ENCODE results near the gene SEMA5A.

SEMA5A gene

GRCh38 chr5:9091896-9092662 is 453.8 kb downstream of the SEMA5A start:
- DNase-seq = no peak

DNA sequence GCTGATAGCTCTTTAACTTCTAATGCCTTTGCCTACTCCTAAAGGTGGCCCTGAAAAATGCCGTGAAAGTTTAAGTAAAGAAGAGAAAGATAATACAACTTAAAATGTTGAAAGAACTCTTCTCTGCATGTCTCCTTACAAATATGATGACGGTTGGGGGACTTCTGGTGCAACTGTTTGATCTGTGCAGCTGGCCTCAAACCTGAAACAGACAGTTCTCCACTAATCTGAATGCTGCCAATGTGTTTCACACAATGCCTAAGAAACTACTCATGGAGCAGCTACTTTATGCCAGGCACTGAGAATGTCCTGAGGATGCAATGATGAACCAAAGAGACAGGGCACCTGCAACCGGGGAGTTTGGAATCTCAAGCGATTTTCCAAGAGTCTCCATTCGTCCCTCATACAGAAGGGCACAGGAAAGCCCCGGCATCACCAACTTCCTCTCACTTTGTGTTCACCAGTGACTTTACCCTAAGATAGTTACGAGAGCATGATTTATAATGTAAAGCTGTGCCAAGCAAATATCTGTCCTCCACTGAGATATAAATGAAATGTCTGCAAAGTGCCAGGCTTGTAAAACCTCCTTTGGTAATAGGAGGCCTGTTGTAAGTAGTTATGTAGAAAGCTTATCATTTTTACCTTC is 455.4 kb downstream of the SEMA5A start:
- DNase-seq = no peak

- DNase-seq = no peak
Measured at GRCh38 chr5:9089893-9090292, 456.0 kb downstream of the SEMA5A start.

DNA sequence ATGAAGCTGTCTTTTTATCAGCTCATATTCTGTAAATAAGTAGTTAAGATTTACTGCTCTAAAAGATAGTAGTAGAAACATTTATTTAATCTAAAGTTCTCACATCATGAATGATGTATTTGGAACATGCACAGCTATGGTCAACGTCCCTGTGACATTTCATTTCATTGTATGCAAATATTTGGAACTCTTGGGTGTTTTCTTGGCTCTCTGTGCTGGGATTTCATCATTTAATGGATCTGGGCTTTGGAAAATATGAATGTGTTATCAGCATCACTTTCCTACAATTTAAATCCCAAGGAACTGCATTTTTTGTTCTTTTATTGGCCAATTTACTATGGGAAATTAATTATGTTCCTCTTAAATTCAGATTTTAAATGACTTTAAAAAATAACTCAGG is 462.9 kb downstream of the SEMA5A start:
- DNase-seq = no peak

GRCh38 chr5:9072701-9073100 is 473.2 kb downstream of the SEMA5A start:
- no peak for DNase-seq

DNA sequence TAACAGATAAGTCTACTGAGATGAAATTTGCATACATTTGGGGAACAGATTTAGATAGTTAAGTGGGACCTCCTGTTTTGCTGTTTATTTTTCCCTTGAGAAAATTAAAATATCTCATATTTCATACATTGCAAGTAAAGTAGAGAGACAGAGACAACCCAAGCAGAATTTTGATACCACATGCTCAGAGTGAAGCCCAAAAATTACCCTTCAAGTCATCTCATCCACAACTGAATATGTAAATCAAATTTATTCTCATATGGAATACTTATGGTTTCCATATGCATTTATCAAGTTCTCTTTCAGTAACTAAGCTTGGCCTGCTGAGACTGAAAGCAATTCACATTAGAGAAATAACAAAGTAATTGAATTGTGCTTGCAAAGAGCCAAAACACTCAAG is 474.4 kb downstream of the SEMA5A start:
- DNase-seq = no peak

DNA sequence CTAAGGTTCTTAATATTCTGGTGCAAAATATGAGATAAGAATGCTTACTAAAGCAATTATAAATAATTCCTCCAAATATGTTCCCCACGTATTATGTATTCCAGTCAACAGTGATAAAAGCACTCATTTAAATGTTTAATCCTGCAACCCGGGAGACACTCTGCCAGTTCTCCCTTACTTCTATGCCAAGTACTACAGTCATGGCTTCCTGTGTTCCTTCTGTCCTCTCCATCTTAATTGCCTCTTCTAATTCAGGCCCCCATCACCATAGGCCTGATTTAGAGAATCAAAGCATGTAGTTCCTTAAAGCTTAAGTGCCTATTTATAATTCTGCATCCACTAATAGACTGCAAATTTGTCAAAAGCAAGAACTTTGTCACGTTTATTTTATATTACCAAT is 474.8 kb downstream of the SEMA5A start:
- DNase-seq = no peak

DNA sequence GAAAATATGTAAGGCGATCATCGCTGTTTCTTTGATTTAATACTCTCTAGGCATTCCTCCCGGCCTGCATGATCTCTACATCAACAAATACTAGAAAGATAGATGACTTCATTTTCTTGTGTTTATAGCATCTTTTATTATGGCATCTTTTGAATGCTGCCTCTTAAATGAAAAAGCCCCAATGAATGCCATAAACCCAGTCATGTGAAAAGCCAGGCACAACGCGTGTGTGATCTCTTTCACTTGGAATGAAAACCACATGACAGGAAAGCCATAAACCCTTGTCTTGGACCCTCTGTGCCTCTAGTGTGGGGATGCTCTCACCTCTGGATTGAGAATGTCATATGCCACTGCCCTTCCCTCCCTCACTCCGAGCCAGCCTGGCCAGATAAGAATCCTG is 476.2 kb downstream of the SEMA5A start:
- no peak for DNase-seq

GRCh38 chr5:9067154-9067553 is 478.7 kb downstream of the SEMA5A start:
- DNase-seq = no peak

DNA sequence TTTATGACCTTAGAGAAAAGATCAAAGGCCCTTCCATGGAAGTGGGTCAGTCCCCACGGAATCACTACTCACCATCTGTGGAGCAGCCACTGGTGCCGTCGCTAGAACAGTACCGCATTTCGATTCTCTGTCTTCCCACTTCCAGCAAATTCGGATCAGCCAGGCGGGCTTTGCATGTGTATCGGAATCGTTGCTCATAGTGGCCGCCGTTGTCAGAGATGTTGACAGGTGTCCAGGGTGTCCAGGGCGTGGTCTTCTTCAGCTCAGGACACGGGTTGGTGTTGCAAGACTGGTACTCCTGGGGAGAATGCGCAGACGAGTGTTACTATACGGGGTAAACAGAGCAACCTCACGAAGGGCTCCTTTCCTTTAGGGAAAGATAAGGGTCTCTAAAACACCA is 479.5 kb downstream of the SEMA5A start:
- no peak for DNase-seq

DNA sequence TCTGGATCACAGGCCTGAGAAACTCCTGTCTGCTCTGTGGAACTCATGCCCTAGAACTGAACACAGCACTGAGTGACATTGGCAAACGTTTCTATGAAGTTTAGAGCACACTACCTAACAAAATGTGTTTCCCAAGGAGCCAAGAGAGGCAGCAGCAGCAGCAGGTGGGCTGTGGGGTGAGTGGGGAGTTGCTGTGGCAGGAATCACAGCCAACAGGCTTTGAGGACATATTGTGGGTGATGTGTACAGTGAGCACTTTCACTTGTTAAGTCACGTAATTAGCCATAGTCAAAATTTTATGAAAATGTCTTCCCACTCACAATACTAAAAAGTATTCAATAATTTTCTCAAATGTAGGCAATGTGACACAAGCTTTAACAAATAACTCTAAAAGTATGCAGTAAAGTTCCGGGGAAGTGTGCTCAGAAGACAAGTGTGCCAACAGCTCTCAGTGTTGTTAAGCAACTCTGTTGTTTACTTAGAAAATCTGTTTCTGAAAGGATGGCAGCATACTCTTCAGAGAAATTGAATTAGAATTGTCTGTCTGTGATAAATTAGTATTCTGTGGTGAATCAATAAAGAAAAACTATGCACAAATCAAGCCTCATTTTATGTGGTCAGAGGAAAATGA is 482.1 kb downstream of the SEMA5A start:
- DNase-seq = no peak

DNA sequence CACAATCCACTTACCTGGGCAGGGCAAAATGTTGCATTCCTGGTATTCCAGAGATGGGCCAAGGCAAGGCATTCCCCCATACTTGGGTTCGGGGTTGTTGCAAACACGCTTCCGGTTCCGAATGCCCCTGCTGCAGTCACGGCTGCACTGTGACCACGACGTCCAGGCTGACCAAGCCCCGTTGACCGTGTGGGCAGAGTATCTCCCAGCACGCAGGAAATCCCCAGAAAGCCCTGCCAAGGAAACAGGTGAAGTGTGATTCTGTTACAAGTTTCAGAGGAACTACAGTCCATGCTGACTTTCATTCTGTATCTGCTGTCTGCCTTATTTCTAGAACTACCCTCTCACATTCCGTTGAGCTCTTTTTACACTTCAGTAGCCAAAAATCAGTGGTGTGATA is 483.0 kb downstream of the SEMA5A start:
- DNase-seq = no peak

DNA sequence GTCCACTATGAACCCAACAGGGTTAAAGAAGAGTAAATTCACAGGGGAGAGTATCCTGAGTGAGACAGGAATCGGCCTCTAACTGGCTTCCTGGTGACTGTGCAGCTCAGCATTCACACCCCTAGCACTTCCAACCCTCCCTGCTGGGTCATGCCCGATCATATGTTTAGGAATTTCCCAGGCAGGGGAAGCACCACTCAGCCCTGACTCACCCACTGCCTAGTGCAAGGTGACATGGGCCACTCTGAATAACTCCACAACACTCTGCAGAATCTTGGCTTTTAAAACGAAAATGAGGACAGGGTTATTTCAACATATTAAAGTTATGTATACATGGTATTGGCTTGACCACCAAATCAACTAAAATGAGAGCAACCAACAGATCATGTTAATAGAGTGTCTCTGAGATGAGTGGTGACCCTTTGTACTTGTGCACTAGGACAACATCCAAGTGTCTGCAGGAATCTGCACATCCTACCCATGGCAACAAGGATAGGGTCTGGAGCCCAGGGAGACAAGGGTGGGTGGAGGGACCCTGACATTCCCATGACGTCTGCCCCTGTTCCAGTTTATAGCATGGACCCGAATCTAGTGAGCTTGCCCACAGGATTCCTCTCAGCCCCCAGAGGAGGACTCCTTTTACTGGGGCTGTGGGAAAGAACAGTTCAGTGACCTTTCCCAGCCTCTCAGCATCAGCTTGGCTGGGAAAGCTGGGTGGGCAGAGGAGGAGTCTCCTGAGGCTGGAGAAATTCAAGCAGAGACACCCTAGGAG is 485.8 kb downstream of the SEMA5A start:
- no peak for DNase-seq

DNA sequence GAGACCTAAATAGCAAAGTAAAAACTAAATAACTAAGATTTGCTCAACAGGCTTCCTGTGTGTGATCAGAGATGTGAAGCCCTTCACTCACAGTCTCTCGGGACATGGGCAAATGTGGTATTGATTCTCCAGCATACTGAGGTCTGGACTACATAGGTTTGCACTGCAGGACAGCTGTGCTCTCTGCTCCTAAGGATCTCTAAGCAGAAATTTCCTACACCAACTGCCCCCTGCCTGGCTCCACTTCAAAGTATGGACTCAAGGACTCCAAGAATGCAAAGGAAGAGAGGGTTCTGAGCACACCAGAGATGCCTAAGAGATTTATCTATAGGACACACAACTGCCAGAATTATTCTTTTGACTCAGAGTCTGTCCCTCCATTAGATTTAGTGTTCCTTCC is 487.2 kb downstream of the SEMA5A start:
- DNase-seq = no peak

- DNase-seq = no peak
Measured at GRCh38 chr5:9058161-9058560, 487.7 kb downstream of the SEMA5A start.

- DNase-seq = no peak
Measured at GRCh38 chr5:9057406-9058000, 488.4 kb downstream of the SEMA5A start.

DNA sequence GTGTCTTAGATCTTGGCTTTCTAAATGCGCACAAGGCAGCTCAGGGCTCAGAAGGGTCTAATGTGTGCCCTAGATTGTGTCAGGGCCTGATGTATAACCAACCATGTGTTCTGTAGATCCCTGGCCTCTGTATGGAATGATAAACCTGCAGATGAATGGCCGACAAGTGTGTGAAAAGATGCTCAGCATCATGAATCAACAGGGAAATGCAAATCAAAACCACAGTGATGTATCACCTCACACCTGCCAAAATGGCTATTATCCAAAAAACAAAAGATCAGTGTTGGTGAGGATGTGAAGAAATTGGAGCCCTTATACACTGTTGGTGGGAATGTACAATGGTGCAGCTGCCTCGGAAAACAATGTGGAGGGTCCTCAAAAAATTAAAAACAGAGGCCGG is 489.8 kb downstream of the SEMA5A start:
- DNase-seq = no peak

GRCh38 chr5:9054821-9055589 is 490.9 kb downstream of the SEMA5A start:
- no peak for DNase-seq

DNA sequence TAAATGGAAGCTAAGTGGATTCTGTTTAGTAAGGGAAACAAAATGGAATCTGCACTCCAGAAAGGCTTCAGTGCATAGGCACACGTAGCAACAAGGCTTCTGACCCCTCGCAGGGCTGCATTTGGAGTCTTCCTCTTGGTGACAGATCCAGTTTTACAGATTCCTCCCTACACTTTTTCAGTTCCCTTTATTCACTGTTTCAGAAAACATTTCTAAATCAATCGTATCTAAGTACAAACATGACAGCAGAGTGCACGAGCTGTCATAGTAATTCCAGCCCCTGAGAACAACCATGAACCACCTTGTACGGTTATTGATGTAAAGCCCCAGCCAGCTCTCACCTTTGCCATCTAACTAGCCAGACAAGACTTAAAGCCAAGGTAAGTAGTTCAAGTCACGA is 491.6 kb downstream of the SEMA5A start:
- DNase-seq = no peak

GRCh38 chr5:9052421-9052820 is 493.5 kb downstream of the SEMA5A start:
- no peak for DNase-seq

- no peak for DNase-seq
Measured at GRCh38 chr5:9051779-9052178, 494.1 kb downstream of the SEMA5A start.

DNA sequence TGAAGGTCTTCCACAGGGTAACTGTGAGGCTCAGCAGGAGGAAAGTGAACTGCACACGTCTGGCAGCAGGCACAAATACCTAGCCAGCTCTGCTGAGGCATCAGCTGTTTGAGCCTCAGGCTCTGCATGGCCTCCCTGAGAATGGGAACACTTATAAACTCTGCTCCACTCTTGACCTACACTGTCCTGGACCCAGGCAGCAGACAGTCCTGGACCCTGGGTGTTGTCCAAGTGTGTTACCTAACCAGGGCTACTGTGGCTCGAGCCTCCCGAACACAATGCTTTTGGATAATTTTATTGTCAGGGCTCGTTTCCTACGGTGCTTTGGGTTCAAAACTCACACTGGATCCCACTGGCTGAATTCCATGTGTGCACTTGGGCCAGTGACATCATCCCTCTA is 497.9 kb downstream of the SEMA5A start:
- no peak for DNase-seq

All from stimulated activated CD4-positive, alpha-beta T cell treated with anti-CD3 and anti-CD28 coated beads, Interleukin-2, amount 100 ng/mL, for 24 hours (primary cell).